ENCODE measurements around the gene PLXDC2.
A peak's percentile ranks its signal among the peaks of the same experiment; 100 is the strongest.

- TF ChIP-seq CTCF (conservative IDR thresholded peaks at IDR 0.05 in 1 of 2, IDR thresholded peaks at IDR 0.05 in 1 of 2; ENCODE audit: low read depth in 1 of 2, low read length in 2 of 2) (peak; percentile 58 to 83), EZH2 (IDR thresholded peaks at IDR 0.05; ENCODE audit: low read length, missing control alignments) (no peak)
These were observed 4.7 kb upstream of the PLXDC2 start for GRCh38 chr10:19811540-19811939.
